ENCODE measurements around the gene NUDT9. TPM values are rescaled to one million over a fixed set of nuclear protein-coding genes. Genes with fewer than 3 reads are reported as not detected.
"Not testable (repeated sequence)": the region's sequence is repeated elsewhere in the genome, so short reads cannot be mapped to it uniquely, and the experiment has no call there.

NUDT9 gene
- total RNA-seq, 1 experiment from 2014 or later: 13.3 TPM

DNA sequence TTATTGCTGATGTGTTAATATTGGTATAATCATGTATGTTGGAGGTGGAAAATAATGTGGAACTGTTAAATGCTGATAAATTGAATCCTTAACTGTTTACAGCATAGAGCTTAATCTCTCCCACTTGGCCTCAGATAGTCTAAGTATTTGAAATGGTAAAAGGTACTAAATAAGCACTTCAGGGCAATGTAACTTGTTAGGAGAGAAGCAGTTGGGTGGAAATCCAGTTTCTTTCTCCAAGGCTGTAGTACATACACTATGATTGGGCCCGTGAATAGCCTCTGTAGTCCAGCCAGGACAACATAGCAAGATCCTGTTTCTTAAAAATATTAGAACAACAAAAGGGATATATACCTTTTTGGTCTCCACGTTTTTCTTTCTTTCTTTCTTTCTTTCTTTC, 39.7 kb downstream of the NUDT9 start:
- no peak for DNase-seq (ENCODE audit: low spot score)

DNA sequence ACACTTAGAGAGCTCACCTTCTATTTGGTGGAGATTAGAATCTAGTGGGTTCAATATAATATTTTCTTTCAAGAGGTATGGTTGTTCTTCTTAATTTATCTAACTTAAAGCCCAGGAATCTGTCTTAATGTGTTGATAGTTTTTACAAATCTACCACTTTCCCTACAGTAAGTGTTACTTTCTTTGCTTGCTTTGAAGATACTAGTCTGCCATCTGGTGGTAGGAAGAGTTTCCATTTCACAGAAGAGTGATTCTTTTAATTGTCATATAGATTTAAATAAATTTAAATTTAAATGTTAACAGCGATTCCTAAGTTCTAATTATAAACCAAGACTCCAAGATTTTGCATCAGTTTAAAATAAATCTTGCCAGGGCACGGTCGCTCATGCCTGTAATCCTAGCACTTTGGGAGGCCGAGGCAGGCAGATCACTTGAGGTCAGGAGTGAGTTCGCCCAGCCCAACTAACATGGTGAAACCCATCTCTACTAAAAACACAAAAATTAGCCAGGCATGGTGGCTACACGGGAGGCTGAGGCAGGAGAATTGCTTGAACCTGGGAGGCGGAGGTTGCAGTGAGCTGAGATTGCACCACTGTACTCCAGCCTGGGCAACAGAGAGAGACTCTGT, 43.5 kb downstream of the NUDT9 start:
- DNase-seq (ENCODE audit: low spot score): peak; percentile 20

DNA sequence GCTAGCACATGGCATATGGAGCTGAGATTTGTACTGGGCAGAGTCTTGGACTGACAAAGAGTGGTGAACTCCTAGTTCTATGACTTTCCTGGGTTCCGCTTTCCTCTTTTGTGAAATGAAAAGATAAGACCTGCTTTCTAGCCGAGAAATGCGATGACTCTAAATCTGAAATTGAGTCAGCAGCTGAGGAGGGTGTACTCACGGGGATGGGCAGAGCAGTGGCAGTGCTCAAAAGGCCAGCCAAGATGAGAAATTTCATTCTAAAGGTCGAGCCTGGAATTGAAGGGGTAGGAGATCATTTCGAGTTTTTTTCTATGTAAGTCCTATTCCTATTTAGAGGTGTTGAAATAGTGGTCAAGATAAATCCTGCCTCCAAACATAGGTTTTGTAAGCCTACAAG, 47.0 kb downstream of the NUDT9 start:
- no peak for DNase-seq (ENCODE audit: low spot score)

DNA sequence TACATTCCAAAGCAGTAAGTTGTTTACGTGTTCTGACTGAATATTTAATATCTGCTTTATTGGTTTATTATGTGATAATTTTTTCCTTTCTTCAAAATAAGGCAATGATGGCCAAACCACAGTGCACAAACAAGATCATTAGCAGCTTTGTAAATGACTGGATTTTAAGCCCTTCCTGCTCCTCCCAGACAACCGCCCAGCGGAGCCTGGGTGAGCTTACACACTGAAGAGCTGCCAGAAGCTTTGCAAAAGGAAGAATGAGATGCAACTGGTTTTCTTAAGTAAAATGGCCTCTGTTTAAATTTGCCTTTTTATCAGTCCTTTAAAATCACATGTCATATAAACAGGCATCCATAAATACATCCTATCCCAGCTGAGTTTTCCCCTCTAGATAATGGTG, 54.6 kb downstream of the NUDT9 start:
- DNase-seq (ENCODE audit: low spot score): no peak

DNA sequence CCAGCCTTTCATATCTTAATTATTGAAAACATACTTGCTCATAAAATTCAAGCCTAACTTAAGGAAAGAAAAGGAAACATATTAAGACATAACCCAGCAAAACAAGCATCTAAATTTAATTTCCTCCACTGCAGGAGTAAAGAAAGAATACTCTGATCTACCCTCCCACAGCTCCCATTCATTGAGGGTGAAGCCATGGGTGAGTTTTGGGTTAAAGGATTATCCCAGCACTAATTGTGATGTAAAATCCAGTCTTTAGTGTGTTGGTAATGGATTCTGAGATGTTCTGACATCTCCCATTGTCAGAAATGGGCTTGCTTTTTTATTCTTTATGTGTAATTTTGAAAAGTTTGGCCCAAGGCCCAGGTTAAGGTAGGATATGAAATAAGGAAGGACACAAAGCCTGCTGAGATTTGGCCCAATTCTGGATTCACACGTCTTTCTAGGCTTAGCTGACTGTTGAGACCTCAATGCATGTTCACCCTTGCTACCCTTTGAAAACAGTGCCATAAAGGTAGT, 56.4 kb downstream of the NUDT9 start:
- no peak for DNase-seq (ENCODE audit: low spot score)

DNA sequence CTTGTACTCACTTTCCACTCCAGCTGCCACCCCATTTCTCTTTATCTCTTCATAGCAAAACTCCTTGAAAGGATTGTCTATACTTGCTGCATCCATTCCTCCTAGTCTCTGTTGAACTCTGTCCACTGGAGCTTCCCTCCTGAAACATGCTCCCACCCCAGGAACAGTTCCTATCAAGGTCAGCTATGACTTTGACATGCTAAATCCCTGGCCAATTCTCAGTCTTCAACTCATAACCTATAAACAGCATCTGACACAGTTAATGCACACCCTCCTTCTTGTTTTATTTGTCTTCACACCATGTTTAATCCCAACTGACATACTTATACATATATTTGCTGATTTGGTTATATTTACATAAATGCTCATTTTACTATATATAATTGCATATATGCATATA, 59.0 kb downstream of the NUDT9 start:
- no peak for DNase-seq (ENCODE audit: low spot score)

DNA sequence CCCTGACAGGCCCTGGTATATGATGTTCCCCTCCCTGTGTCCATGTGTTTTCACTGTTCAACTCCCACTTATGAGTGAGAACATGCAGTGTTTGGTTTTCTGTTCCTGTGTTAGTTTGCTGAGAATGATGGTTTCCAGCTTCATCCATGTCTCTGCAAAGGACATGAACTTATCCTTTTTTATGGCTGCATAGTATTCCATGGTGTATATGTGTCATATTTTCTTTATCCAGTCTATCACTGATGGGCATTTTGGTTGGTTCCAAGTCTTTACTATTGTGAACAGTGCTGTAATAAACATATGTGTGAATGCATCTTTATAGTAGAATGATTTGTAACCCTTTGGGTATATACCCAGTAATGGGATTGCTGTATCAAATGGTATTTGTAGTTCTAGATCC, 60.9 kb downstream of the NUDT9 start:
- DNase-seq (ENCODE audit: low spot score): not testable (repeated sequence)

DNA sequence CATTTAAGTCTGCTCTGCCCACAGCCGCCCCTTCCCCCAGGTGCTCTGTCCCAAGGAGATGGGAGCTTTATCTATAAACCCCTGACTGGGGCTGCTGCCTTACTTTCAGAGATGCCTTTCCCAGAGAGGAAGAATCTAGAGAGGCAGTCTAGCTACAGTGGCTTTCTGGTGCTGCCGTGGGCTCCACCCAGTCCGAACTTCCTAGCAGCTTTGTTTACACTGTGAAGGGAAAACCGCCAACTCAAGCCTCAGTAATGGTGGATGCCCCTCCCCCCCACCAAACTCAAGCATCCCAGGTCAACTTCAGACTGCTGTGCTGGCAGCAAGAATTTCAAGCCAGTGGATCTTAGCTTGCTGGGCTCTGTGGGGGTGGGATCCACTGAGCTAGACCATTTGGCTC, 66.3 kb downstream of the NUDT9 start:
- DNase-seq (ENCODE audit: low spot score): not testable (repeated sequence)

DNA sequence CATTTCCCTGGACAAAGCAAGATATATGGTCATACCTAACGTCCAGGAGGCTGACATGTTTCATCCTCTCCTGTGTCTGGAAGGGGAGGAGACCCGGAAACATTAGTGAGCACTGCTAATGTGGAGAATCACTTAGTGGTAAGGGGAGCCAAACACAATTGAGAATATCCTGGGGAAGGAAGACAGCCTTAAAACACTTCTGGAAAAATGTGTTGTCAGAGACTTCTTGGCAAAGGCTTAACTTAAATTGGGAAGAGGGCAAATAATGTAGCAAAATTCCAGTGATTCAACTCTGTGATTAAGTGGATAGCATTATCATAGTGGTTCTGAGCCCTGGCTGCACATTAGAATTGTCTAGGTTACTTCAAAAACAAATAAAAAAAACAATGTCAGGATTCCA, 67.3 kb downstream of the NUDT9 start:
- no peak for DNase-seq (ENCODE audit: low spot score)

DNA sequence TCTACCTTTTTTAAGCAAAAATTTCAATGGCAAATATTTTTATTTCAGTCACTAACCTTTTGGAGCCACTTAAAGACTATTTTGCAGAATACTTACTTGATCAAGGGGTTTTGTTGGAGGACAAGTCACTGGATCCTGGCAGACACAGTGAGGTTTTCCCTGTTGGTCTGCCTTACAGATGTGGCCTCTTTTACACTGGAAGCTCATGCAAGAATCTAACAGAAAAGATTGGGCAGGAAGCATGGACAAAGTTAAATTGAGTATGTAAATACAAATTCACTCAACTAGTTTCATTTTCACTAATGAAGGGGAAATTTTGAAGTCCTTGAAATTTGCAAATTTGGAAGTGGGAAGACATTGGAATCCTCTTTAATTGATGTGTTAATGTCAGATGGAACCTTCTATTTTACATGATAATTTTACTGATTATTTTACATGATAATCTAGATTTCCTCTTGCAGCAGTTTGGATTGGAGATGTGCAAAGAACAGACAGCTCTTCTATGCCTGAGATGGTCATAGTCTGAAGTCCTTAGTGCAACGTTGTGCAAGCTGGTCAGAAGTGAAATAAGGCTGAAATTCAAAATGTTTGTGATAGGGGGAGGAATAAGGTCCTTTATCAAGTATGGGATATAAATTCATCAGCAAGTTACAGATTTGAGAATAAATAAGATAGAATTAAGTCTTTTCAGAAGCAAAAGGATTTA, 68.4 kb downstream of the NUDT9 start:
- no peak for DNase-seq (ENCODE audit: low spot score)

DNA sequence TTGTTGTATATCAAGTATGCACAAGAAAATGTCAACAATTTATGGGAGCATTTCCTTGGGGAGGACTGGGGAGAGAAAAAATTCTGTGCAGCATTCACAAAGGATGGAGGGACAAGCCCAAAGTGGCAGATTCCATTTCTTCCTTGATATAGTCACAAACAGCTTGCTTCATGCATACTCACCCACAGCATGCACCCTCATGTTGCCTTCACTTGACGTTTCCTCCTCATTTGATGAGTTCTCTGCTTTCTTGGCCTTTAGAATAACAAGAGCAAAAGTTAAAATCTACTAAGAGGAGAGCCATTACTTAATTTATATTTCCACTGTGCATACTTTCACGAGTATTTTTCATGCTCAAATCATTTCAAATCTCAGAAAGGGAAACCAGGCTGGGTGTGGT, 69.1 kb downstream of the NUDT9 start:
- DNase-seq (ENCODE audit: low spot score): no peak

DNA sequence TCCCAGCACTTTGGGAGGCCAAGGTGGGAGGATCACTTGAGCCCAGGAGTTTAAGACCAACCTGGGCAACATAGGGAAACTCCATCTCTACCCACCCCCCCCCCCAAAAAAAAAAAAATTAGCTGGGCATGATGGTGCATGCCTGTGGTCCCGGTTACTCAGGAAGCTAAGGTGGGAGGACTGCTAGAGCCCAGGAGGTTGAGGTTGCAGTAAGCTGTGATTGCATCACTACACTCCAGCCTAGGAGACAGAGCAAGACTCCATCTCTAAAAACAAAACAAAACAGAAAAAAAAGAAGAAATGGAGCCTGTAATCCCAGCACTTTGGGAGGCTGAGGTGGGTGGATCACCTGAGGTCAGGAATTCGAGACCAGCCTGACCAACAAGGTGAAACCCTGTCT, 69.5 kb downstream of the NUDT9 start:
- DNase-seq (ENCODE audit: low spot score): not testable (repeated sequence)

DNA sequence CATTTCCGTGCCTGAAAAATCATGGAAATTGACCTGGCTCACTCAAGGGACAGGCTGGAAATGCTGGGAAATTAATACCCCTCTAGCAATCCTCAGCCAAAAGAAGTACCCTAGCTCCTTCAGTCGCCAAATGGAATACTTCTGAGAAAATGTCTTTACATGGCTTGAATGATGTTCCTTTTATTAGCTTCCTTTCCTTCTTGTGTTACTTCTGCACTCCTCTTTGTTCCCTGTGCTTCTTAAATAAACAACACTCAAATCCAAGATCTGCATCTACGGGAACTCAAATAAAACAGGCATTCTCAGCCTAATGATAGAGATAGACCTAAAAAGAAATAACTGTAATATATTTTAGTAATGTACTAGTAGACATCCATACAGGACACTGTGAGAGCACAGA, 70.7 kb downstream of the NUDT9 start:
- DNase-seq (ENCODE audit: low spot score): no peak

DNA sequence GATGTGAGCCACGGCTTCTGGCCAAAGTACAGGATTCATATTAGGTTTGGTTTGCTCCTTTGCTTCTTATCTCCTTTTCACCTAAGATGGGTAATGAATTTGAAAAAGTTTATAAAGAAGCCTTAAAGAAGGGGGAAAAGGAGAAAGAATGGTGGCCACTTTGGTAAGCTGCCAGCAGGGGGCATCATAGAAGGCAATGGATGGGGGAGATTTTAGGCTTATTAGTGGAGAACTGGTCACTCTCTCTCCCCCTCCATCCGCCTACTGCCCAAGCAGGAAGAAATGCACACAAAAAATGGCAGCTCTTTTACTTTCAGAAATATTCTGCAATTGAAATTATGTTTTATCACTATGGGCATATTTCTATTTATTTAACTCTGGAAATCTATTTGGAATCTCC, 74.8 kb downstream of the NUDT9 start:
- DNase-seq (ENCODE audit: low spot score): no peak

DNA sequence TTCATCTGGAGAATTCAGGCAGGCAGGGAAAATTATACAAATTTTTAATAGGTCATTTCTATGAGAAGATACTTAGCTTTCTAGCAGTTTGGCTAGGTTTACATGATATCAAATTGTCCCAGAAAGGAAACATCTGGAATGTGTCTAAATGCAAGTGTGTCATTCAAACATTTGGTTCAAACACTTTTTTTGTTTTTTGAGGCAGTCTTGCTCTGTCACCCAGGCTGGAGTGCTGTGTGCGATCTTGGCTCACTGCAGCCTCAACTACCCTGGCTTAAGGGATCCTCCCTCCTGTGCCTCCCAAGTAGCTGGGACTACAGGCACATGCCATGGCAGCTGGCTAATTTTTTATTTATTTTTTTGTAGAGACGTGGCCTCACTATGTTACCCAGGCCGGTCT, 75.2 kb downstream of the NUDT9 start:
- no peak for DNase-seq (ENCODE audit: low spot score)

DNA sequence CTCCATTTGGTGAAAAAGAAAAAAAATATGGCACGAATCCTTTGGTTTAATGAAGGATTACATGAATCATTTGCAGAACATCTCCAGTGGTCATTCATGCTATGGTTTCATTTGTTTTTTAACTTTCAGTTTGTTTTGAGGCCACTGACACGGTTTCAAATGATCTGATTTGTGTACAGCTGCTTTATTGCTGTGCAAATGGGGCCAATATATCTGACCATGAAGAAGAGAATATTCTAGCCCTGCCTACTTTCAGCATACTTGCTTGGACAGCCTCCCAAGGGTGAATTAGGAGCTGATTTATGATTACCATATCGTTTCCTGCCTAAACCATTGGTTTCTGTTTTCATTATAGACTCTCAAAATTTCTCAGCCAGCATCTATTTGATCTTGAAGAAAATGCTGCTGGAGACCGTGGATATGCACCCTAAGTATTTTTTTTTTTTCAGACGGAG, 76.1 kb downstream of the NUDT9 start:
- DNase-seq (ENCODE audit: low spot score): no peak

DNA sequence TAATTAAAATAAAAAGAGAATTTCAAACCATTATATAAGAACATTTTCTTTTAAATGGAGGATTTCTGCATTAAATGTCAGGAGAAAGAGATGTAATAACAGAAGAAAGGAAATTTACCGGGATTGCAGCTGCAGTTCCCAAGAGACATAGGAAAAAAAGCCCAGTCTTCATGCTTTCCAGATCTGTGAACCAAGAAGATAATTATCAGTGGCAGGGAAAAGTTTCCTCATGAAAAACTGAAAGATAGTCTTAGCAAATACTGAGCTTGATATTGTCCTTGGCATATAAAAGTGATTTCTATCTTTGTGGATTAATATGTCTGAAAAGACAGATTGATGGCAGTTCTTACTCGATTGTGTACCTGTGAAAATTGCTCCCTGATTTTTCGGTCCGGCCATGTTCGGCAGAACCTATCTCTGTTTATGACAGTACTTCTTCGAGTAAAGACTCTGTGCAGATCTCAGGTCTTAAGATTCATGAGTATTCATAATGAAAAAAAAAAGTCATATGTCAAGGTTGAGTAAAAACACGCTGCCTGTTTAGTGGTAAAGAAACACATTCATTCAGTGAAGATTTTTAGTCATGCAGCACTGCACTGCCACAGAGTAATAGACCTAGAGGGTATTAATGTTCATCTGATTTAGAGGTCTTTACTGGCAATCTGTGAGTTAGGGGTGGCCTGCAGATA, 77.2 kb downstream of the NUDT9 start:
- no peak for DNase-seq (ENCODE audit: low spot score)

DNA sequence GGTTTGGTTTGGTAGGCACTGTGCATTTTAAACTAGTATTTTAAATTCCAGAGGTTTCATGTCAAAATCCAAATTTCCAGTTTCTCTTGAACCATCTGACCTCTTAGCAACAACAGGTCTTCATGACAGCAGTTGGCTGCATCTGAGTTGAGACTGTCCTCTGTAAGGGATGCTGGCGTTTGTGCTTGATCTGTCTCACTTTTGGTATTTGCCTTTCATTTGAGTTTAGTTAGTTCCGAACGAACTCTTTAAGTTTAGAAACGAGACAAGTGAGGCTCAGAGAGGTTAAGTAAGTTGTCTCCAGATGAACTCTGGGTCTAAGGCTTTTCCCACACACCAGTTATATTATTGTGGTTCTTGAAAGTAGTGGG, 77.7 kb downstream of the NUDT9 start:
- DNase-seq (ENCODE audit: low spot score): no peak

DNA sequence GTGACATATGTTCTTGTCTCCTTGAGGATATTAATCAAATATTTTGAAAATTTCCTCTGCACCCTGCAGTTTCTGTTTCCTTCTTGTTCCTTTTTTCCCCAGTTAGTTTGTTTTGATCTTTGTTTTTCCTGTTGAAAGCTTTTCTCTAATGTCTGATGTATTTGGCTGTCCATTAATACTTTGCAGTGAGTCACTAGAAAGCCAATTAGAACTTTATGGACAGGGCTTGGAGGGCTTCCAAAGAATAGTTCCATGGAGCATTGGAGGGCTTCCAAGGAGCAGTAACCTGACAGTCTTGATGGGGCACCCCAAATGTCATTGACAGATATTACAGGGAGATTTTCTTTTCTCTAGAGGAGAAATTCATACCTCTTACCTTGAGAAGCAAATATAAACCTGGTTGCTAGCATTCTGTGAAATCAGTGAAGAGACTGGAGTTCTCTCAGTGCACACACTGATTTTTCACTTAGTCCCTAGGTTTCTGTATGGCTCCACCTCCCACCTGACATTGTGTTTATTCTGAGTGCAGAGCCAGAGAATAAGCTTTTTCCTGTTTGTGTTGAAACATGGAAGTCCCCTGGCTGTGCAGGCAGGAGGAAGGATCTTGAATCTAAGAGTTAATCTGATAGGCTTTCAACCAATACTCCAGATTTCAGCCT, 80.3 kb downstream of the NUDT9 start:
- peak; percentile 32 for DNase-seq (ENCODE audit: low spot score)

DNA sequence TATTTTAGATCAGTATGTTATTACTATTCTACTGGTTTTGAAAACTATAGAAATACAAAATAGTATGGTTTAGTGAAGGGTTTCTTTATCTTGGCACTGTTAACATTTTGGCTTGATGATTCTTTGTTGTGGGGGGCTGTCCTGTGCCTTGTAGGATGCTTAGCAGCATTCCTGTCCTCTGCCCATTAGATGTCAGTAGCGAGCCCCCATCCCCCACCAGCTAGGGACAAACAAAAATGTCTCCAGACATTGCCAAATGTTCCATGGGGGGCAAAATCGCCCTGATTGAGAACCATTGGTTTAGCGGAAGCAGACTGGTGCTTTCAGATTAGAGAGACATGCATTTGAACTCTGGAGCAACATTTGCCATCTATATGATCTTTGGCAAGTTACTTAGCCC, 83.5 kb downstream of the NUDT9 start:
- DNase-seq (ENCODE audit: low spot score): no peak

DNA sequence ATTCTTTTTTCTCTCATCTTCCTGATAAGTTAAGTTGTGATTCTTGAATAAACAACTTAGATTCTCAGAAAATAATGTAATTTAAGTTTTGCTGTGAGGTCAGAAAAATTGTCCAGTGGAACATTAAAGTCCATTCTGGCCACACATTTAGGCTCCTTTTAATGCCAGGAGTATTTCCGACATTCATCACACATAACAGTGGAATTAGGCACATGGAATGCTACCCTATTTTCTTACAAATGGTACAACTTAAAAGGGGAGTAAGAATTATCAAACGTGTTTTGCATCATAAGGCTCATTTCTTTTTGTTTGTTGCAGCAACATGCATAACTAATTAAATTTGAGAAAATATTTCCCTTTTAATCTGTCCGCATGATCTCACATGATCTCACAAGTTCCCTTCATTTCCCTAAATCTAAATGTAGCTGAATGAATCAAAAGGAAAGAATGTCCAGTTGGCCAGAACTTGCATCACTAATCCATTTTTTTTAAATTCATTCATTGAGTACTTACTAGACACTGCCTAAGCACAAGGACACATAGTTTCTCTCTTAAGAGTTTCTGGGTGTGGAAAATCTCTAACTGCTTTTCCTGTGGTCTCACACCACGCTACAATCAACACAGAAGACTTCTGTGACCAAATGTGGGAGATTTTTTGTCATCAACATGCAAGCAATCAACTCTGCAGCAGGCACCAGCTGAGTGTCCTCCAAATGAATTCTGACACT, 84.8 kb downstream of the NUDT9 start:
- DNase-seq (ENCODE audit: low spot score): peak; percentile 3
